ENCODE results near the gene HBS1L.

The HBS1L gene

GRCh38 chr6:134948142-134948541 is 106.5 kb downstream of the HBS1L start:
- Histone ChIP-seq H3K9me3 (ENCODE audit: control insufficient read depth, low read length) (no peaks in the 10 kb centered on the region), H3K4me1 (ENCODE audit: control insufficient read depth, insufficient read depth, low read length, poor library complexity, severe bottlenecking) (no peaks in the 10 kb centered on the region), H3K27ac (ENCODE audit: insufficient read depth, low read length, poor library complexity, severe bottlenecking) (no peak overlapping the region), H3K4me3 (ENCODE audit: insufficient read depth, low read depth, low read length, poor library complexity, severe bottlenecking) (no peak overlapping the region), H3K27me3 (replicated peaks; ENCODE audit: control insufficient read depth, insufficient read depth, low read length, poor library complexity, severe bottlenecking) (no peaks in the 10 kb centered on the region), H3K36me3 (ENCODE audit: control insufficient read depth, insufficient read depth, low read length) (no peaks in the 10 kb centered on the region)
- no peak for DNase-seq

- H3K4me3 ChIP-seq (ENCODE audit: insufficient read depth, low read depth, low read length, poor library complexity, severe bottlenecking): no peak overlapping the region
- no peaks in the 10 kb centered on the region for H3K36me3 ChIP-seq (ENCODE audit: control insufficient read depth, insufficient read depth, low read length)
- H3K9me3 ChIP-seq (ENCODE audit: control insufficient read depth, low read length): no peaks in the 10 kb centered on the region
- H3K27ac ChIP-seq (ENCODE audit: insufficient read depth, low read length, poor library complexity, severe bottlenecking): no peak overlapping the region
- H3K4me1 ChIP-seq (ENCODE audit: control insufficient read depth, insufficient read depth, low read length, poor library complexity, severe bottlenecking): no peaks in the 10 kb centered on the region
- no peak for DNase-seq
- H3K27me3 ChIP-seq (replicated peaks; ENCODE audit: control insufficient read depth, insufficient read depth, low read length, poor library complexity, severe bottlenecking): no peaks in the 10 kb centered on the region
Observed at GRCh38 chr6:134945045-134945444, 109.6 kb downstream of the HBS1L start.

- Histone ChIP-seq H3K4me3 (ENCODE audit: insufficient read depth, low read depth, low read length, poor library complexity, severe bottlenecking) (no peak overlapping the region), H3K27me3 (replicated peaks; ENCODE audit: control insufficient read depth, insufficient read depth, low read length, poor library complexity, severe bottlenecking) (no peaks in the 10 kb centered on the region), H3K4me1 (ENCODE audit: control insufficient read depth, insufficient read depth, low read length, poor library complexity, severe bottlenecking) (no peaks in the 10 kb centered on the region), H3K27ac (ENCODE audit: insufficient read depth, low read length, poor library complexity, severe bottlenecking) (no peak overlapping the region), H3K36me3 (ENCODE audit: control insufficient read depth, insufficient read depth, low read length) (no peaks in the 10 kb centered on the region), H3K9me3 (ENCODE audit: control insufficient read depth, low read length) (no peaks in the 10 kb centered on the region)
- DNase-seq: no peak
Observed at GRCh38 chr6:134943522-134944111, 111.0 kb downstream of the HBS1L start.

GRCh38 chr6:134938896-134939295 is 115.7 kb downstream of the HBS1L start:
- Histone ChIP-seq H3K36me3 (ENCODE audit: control insufficient read depth, insufficient read depth, low read length) (no peaks in the 10 kb centered on the region), H3K4me3 (ENCODE audit: insufficient read depth, low read depth, low read length, poor library complexity, severe bottlenecking) (no peak overlapping the region), H3K27me3 (replicated peaks; ENCODE audit: control insufficient read depth, insufficient read depth, low read length, poor library complexity, severe bottlenecking) (no peaks in the 10 kb centered on the region), H3K4me1 (ENCODE audit: control insufficient read depth, insufficient read depth, low read length, poor library complexity, severe bottlenecking) (no peaks in the 10 kb centered on the region), H3K27ac (ENCODE audit: insufficient read depth, low read length, poor library complexity, severe bottlenecking) (no peak overlapping the region), H3K9me3 (ENCODE audit: control insufficient read depth, low read length) (no peaks in the 10 kb centered on the region)
- DNase-seq: peak in 2 of 3 donors; percentile 3 to 15

GRCh38 chr6:134937426-134937825 is 117.2 kb downstream of the HBS1L start:
- Histone ChIP-seq H3K27me3 (replicated peaks; ENCODE audit: control insufficient read depth, insufficient read depth, low read length, poor library complexity, severe bottlenecking) (no peaks in the 10 kb centered on the region), H3K9me3 (ENCODE audit: control insufficient read depth, low read length) (no peaks in the 10 kb centered on the region), H3K4me3 (ENCODE audit: insufficient read depth, low read depth, low read length, poor library complexity, severe bottlenecking) (no peak overlapping the region), H3K27ac (ENCODE audit: insufficient read depth, low read length, poor library complexity, severe bottlenecking) (no peak overlapping the region), H3K4me1 (ENCODE audit: control insufficient read depth, insufficient read depth, low read length, poor library complexity, severe bottlenecking) (no peaks in the 10 kb centered on the region), H3K36me3 (ENCODE audit: control insufficient read depth, insufficient read depth, low read length) (no peaks in the 10 kb centered on the region)
- no peak for DNase-seq

GRCh38 chr6:134936931-134937330 is 117.7 kb downstream of the HBS1L start:
- H3K4me3 ChIP-seq (ENCODE audit: insufficient read depth, low read depth, low read length, poor library complexity, severe bottlenecking): no peak overlapping the region
- no peaks in the 10 kb centered on the region for H3K27me3 ChIP-seq (replicated peaks; ENCODE audit: control insufficient read depth, insufficient read depth, low read length, poor library complexity, severe bottlenecking)
- no peaks in the 10 kb centered on the region for H3K36me3 ChIP-seq (ENCODE audit: control insufficient read depth, insufficient read depth, low read length)
- no peaks in the 10 kb centered on the region for H3K9me3 ChIP-seq (ENCODE audit: control insufficient read depth, low read length)
- no peaks in the 10 kb centered on the region for H3K4me1 ChIP-seq (ENCODE audit: control insufficient read depth, insufficient read depth, low read length, poor library complexity, severe bottlenecking)
- no peak overlapping the region for H3K27ac ChIP-seq (ENCODE audit: insufficient read depth, low read length, poor library complexity, severe bottlenecking)
- DNase-seq: no peak

- Histone ChIP-seq H3K4me1 (ENCODE audit: control insufficient read depth, insufficient read depth, low read length, poor library complexity, severe bottlenecking) (no peaks in the 10 kb centered on the region), H3K36me3 (ENCODE audit: control insufficient read depth, insufficient read depth, low read length) (no peaks in the 10 kb centered on the region), H3K9me3 (ENCODE audit: control insufficient read depth, low read length) (no peaks in the 10 kb centered on the region), H3K4me3 (ENCODE audit: insufficient read depth, low read depth, low read length, poor library complexity, severe bottlenecking) (no peak overlapping the region), H3K27me3 (replicated peaks; ENCODE audit: control insufficient read depth, insufficient read depth, low read length, poor library complexity, severe bottlenecking) (no peaks in the 10 kb centered on the region), H3K27ac (ENCODE audit: insufficient read depth, low read length, poor library complexity, severe bottlenecking) (no peak overlapping the region)
- no peak for DNase-seq
Observed at GRCh38 chr6:134936476-134936875, 118.1 kb downstream of the HBS1L start.

- no peak overlapping the region for H3K4me3 ChIP-seq (ENCODE audit: insufficient read depth, low read depth, low read length, poor library complexity, severe bottlenecking)
- no peak for DNase-seq
- no peaks in the 10 kb centered on the region for H3K4me1 ChIP-seq (ENCODE audit: control insufficient read depth, insufficient read depth, low read length, poor library complexity, severe bottlenecking)
- no peaks in the 10 kb centered on the region for H3K27me3 ChIP-seq (replicated peaks; ENCODE audit: control insufficient read depth, insufficient read depth, low read length, poor library complexity, severe bottlenecking)
- no peaks in the 10 kb centered on the region for H3K36me3 ChIP-seq (ENCODE audit: control insufficient read depth, insufficient read depth, low read length)
- no peaks in the 10 kb centered on the region for H3K9me3 ChIP-seq (ENCODE audit: control insufficient read depth, low read length)
- H3K27ac ChIP-seq (ENCODE audit: insufficient read depth, low read length, poor library complexity, severe bottlenecking): no peak overlapping the region
Observed at GRCh38 chr6:134934793-134935485, 119.7 kb downstream of the HBS1L start.

- Histone ChIP-seq H3K27ac (ENCODE audit: insufficient read depth, low read length, poor library complexity, severe bottlenecking) (no peak overlapping the region), H3K4me3 (ENCODE audit: insufficient read depth, low read depth, low read length, poor library complexity, severe bottlenecking) (no peak overlapping the region), H3K27me3 (replicated peaks; ENCODE audit: control insufficient read depth, insufficient read depth, low read length, poor library complexity, severe bottlenecking) (no peaks in the 10 kb centered on the region), H3K9me3 (ENCODE audit: control insufficient read depth, low read length) (no peaks in the 10 kb centered on the region), H3K4me1 (ENCODE audit: control insufficient read depth, insufficient read depth, low read length, poor library complexity, severe bottlenecking) (no peaks in the 10 kb centered on the region), H3K36me3 (ENCODE audit: control insufficient read depth, insufficient read depth, low read length) (no peaks in the 10 kb centered on the region)
- no peak for DNase-seq
Observed at GRCh38 chr6:134932535-134933470, 121.8 kb downstream of the HBS1L start.

GRCh38 chr6:134932098-134932497 is 122.5 kb downstream of the HBS1L start:
- H3K4me3 ChIP-seq (ENCODE audit: insufficient read depth, low read depth, low read length, poor library complexity, severe bottlenecking): no peak overlapping the region
- no peaks in the 10 kb centered on the region for H3K4me1 ChIP-seq (ENCODE audit: control insufficient read depth, insufficient read depth, low read length, poor library complexity, severe bottlenecking)
- DNase-seq: no peak

More at GRCh38 chr6:134932098-134932497, 122.5 kb downstream of the HBS1L start:
- Histone ChIP-seq H3K9me3 (ENCODE audit: control insufficient read depth, low read length) (no peaks in the 10 kb centered on the region), H3K27me3 (replicated peaks; ENCODE audit: control insufficient read depth, insufficient read depth, low read length, poor library complexity, severe bottlenecking) (no peaks in the 10 kb centered on the region), H3K36me3 (ENCODE audit: control insufficient read depth, insufficient read depth, low read length) (no peaks in the 10 kb centered on the region), H3K27ac (ENCODE audit: insufficient read depth, low read length, poor library complexity, severe bottlenecking) (no peak overlapping the region)

Data from effector memory CD4-positive, alpha-beta T cell (primary cell).